ENCODE data around the gene NAA38. TPM values are rescaled to one million over a fixed set of nuclear protein-coding genes. Genes with fewer than 3 reads are reported as not detected.
"Not testable (repeated sequence)": the region's sequence is repeated elsewhere in the genome, so short reads cannot be mapped to it uniquely, and the experiment has no call there.

NAA38 gene
- total RNA-seq, 1 experiment from 2014 or later: 46.3 TPM

DNA sequence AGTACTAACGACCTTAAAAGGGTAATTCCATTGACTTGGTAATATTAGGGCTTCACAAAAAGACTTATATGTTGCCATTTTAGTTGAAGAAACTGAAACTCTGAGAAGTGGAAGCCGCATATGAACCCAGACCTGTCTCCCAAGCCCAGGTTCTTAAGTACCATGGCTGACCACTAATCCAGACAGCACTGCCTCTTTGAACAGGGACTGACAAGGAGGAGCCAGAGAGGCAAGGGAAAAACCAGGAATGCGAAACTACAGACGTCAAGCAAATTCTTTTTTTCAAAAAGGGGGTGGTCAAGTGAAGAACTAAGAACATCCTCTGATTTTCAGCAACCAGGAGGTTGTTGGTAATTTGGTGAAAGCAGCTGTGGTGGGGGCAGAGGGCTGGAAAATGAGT lies 15.7 kb upstream of the NAA38 start:
- Mint-ChIP-seq H3K27ac (peak overlapping the region; percentile 59), H3K9me3 (no peaks in the 10 kb centered on the region), H3K4me1 (no peaks in the 10 kb centered on the region), H3K27me3 (ENCODE audit: low read depth) (no peaks in the 10 kb centered on the region), H3K4me3 (no peak overlapping the region), H3K36me3 (no peaks in the 10 kb centered on the region)
- DNase-seq (ENCODE audit: low spot score): no peak
- no peak for ATAC-seq
- CTCF ChIA-PET: no interaction called here
- POLR2A ChIA-PET: no interaction called here
- TF ChIP-seq NFE2L1 (CRISPR knock-in tag; IDR thresholded peaks at IDR 0.05) (no peak), HMGA2 (CRISPR knock-in tag; IDR thresholded peaks at IDR 0.05) (no peak)

DNA sequence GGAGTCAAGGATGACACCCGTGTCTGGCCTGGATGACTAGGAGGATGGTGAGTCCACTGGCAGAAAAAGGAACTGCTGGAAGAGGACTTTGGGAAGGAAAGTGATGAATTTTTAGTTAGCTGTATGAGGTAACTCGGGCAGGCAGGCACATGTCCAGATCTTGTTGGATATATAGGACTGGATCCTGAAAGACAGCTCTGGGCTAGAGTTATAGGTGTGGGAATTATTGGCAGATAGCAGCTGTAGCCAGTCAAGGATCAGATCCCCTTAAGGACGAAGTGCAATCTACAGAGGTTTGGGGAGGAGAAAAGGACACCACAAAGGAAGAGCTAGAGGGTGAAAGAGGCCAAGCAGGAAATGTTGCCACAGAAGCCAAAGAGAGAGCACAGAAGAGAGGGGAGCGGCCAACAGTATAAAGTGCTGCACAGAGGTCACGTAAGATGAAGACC lies 10.5 kb upstream of the NAA38 start:
- ATAC-seq (no peak), DNase-seq (ENCODE audit: low spot score) (no peak)
- H3K4me3 Mint-ChIP-seq: no peak overlapping the region
- H3K4me1 Mint-ChIP-seq: peaks cover under 1% of the 10 kb centered on the region
- peaks cover 4% of the 10 kb centered on the region for H3K36me3 Mint-ChIP-seq
- no peak overlapping the region for H3K27ac Mint-ChIP-seq
- H3K9me3 Mint-ChIP-seq: peaks cover 8% of the 10 kb centered on the region; the same call in 1 of the 2 replicates
- ChIA-PET POLR2A (no interaction called here), CTCF (interaction anchor here (0.7 to 1.2 kb wide), 4 partner anchors 11 to 129 kb away, joined by 3 to 4 read pairs (median 3); partner anchors contain the start of gene NAA38)
- H3K27me3 Mint-ChIP-seq (ENCODE audit: low read depth): no peaks in the 10 kb centered on the region
- TF ChIP-seq ZNF532 (CRISPR knock-in tag; IDR thresholded peaks at IDR 0.05; ENCODE audit: borderline replicate concordance) (no peak), FOXJ3 (CRISPR knock-in tag; IDR thresholded peaks at IDR 0.05; ENCODE audit: borderline replicate concordance) (no peak)

DNA sequence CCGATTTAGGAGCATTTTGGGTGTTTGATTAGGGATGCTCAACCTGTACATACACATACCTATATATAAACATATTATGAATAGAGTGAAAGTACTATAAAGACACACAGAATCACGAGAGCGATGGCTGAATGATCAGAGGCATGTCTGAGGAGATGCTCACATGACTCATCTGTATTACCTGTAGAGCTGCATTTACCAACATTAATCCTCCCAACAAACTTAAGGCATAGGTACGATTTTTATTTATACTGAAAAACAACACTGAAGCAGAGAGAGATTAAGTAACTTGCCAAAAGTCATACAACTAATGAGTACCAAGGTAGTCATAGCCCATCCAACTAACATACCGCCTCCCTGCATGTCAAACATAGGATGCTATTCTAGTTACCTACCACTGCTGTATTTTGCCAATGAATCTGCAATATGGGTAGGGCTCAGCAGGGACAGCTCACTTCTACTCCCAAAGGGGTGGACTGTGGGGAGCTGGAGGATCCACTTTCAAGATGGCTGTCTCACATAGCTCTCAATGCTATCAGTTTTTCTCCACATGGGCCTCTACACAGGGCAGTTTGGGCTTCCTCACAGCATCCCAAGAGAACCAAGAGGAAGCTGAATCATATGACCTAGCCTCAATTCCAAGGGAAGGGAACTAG lies 7.8 kb upstream of the NAA38 start:
- CTCF ChIA-PET: interaction anchor here (0.8 to 1.0 kb wide), 4 partner anchors 47 to 193 kb away, joined by 3 to 4 read pairs (median 4); no protein-coding TSS in a partner anchor
- Mint-ChIP-seq H3K27me3 (ENCODE audit: low read depth) (no peaks in the 10 kb centered on the region), H3K27ac (no peak overlapping the region), H3K4me1 (peaks cover 3% of the 10 kb centered on the region), H3K9me3 (peaks cover 8% of the 10 kb centered on the region; the same call in 1 of the 2 replicates), H3K4me3 (no peak overlapping the region), H3K36me3 (peaks cover 4% of the 10 kb centered on the region)
- ATAC-seq (no peak), DNase-seq (ENCODE audit: low spot score) (no peak)
- TF ChIP-seq, protein P1, sequence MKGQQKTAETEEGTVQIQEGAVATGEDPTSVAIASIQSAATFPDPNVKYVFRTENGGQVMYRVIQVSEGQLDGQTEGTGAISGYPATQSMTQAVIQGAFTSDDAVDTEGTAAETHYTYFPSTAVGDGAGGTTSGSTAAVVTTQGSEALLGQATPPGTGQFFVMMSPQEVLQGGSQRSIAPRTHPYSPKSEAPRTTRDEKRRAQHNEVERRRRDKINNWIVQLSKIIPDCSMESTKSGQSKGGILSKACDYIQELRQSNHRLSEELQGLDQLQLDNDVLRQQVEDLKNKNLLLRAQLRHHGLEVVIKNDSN (CRISPR knock-in tag; IDR thresholded peaks at IDR 0.05): no peak
- TF ChIP-seq PRRX2 (CRISPR knock-in tag; IDR thresholded peaks at IDR 0.05) (no peak), ZNF317 (CRISPR knock-in tag; IDR thresholded peaks at IDR 0.05; ENCODE audit: borderline replicate concordance, low read depth) (no peak), NR3C1 (CRISPR knock-in tag; conservative IDR thresholded peaks at IDR 0.05; ENCODE audit: low read depth) (no peak), CBFB (CRISPR knock-in tag; IDR thresholded peaks at IDR 0.05; ENCODE audit: low read depth) (no peak), ETV6 (CRISPR knock-in tag; IDR thresholded peaks at IDR 0.05) (no peak), ZNF263 (CRISPR knock-in tag; IDR thresholded peaks at IDR 0.05; ENCODE audit: low read depth) (no peak), ZNF423 (CRISPR knock-in tag; IDR thresholded peaks at IDR 0.05) (no peak), ELF4 (CRISPR knock-in tag; IDR thresholded peaks at IDR 0.05; ENCODE audit: low read depth) (no peak)
- POLR2A ChIA-PET: interaction anchor here (0.7 kb wide), 1 partner anchor 23 kb away, joined by 4 read pairs; the partner anchor contains the start of gene CHD3

GRCh38 chr17:7864384-7864783 lies 7.0 kb upstream of the NAA38 start:
- DNase-seq (ENCODE audit: low spot score): not testable (repeated sequence)

More at GRCh38 chr17:7864384-7864783, 7.0 kb upstream of the NAA38 start:
- POLR2A ChIA-PET: interaction anchor here (0.7 kb wide), 1 partner anchor 24 kb away, joined by 4 read pairs; the partner anchor contains the start of gene CHD3
- not testable (repeated sequence) for ATAC-seq; H3K27me3 Mint-ChIP-seq (ENCODE audit: low read depth); H3K4me1 Mint-ChIP-seq; H3K27ac Mint-ChIP-seq; H3K9me3 Mint-ChIP-seq; H3K4me3 Mint-ChIP-seq; H3K36me3 Mint-ChIP-seq
- CTCF ChIA-PET: interaction anchor here (0.6 to 1.5 kb wide), 5 partner anchors 27 to 994 kb away, joined by 3 to 4 read pairs (median 3); no protein-coding TSS in a partner anchor

All from WTC11 (cell line).